HG03095 (cell line): ENCODE results near the gene CDH13.

ENCODE experiments used
- ATAC-seq: cut with Tn5 transposase; IDR thresholded peaks from one replicate; pipeline ENCODE4 v1.9.1; 2021; ENCODE audit warnings: moderate library complexity; ENCODE audit not compliant: unreplicated experiment

Gene CDH13

DNA sequence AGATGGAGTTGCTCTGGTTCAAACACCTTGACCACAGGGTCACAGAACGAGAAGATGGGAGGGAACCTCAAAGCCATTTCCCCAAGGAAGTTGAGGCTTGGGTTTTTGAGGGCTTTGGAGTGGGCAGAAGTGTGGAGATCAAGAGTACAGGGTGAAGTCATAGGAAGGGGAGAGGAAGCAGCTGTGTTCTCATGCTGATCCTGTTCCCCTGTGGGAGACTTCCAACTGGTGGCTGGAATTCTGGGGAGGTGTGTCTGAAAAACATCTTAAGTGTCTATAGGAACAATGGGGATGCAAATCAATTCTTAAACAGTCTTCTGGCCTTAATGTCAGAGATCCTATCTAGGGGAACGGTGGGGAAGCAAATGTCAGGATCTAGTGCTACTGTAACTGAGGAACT lies 1142.2 kb downstream of the CDH13 start:
- ATAC-seq = no peak

DNA sequence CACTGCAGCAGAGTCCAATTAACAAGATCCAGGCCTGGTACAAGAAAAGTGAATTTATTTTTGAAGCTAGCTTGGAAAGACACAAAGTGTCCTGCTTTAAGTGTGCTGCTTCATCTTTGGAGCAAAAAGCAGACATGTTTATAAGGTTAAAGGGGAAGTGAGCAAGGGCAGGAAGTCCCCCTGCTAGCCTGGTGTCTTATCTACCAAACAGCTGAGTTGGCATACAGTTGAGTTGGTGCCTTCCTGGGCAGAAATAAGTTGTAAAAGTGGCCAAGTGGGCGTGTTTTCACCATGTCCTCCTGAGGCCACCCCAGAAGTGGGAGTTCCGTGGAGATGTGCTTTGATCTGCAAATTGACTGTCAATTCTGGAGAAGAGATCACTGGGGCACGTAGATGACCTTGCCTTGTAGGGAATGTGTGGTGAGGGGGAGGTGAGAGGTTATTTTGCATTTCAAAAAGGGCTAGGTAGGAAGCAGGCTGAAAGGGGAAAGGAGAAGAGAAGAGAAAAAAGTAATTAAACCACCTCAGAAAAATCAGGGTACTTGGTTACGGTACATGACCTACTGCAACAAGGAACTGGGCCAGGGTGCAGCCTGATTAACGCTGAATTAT lies 1142.7 kb downstream of the CDH13 start:
- ATAC-seq = no peak

DNA sequence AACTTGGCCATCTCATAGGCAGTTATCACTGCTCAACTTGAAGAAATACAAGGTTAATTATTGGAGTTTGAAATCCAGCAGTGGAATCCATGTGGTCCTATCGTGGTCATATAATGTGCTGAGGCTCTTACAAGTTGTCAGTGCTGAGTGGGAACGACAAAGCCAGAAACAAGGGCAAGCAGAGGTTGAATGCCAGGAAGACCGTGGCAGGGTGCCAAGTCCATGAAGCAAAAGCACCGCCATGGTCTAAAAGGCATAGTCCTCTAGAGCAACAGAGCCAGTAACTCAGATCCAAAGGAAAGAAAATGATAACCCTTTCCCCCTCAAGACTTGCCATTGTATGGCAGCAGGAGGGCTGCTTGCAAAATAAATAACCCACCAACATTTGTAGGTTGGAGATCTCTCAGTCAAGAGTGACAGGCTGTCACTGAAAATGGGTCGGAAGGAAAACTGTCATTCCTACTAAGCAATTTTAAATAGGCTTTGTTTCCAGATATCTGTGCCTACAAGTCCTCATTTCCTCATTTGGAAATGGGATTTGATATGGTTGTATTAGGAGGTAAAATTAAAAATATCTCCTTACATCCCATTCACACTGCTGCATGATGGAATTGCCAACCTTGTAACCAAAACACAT lies 1144.7 kb downstream of the CDH13 start:
- no peak for ATAC-seq

DNA sequence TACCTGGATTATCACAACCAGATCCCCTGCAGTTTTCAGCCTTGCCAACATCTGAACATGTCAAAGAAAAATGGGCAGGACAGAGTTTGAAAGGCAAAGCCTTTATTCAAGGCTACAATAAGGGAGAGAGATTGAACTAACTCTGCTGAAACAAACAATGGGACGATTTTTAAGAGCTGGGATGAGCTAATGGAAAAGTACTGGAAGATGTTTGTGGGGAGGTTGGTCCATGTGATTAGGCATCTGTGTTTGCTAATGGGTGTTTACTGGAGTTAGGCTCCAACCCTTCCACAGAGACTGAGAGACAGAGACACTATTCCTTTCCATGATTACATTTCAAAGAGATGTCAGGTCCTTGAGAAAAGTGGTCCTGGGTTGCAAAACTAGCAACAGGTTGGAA lies 1146.0 kb downstream of the CDH13 start:
- ATAC-seq = no peak

DNA sequence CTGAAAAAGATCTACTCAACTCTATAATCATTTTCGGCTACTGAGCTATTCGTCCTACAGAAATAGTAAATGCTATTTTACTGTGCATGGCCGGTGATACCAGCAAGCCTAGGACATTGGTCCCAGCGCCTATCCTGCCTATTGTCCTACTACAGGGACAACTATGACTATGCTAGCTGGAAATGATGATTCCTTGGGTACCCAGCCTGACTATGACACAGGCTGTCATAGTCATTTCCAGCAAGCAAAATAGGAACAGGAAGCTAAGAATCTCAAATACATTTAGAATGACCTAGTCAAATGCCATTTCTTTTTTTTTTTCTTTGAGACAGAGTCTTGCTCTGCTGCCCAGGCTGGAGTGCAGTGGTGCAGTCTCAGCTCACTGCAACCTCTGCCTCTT lies 1147.3 kb downstream of the CDH13 start:
- ATAC-seq = no peak

DNA sequence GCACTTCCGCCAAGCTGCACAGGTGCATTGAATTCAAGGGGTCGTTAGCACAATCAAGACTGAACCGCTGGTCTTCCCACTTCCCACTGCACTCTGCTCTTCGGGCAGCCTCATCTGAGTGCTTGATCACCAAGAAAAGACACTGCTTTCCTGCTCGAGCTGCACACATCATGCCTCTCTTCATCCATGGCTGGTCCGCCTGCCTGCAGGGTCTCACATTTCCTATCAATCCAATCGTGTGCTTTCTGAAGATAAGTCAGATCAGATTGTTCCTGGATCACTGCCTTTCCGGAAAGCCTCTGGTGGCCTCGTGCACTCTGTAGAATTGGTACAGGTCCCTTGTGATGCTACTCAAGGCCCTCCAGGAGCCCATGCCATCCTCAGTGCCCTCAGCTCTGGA lies 1150.2 kb downstream of the CDH13 start:
- ATAC-seq = no peak

DNA sequence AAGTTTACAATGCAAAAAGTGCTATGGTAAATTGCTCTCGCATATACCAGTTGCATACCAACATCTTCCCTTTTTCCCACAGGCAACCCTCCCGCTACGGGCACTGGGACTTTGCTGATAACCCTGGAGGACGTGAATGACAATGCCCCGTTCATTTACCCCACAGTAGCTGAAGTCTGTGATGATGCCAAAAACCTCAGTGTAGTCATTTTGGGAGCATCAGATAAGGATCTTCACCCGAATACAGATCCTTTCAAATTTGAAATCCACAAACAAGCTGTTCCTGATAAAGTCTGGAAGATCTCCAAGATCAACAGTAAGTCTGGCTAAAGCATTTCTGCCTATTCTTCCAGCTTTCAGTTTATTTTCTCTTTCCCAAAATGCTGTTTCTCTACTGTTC lies 1153.1 kb downstream of the CDH13 start:
- ATAC-seq = no peak

DNA sequence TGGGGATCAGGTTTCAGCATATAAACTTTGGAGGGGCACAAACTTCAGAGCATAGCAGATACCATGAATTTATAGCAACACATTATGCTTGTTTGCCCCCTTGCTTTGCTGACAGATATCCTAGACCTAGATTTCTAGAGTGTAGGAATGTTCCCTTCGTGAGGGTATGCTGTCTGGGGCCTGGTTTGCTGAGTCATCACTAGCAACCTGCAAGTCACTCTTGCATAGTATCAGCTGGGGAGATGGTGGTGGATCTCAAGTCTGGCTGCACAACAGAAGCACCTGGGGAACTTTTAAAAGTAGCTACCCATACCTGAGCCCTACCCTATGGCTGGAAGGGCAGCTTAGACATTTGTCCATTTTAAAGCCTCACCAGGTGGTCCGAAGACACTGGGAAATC lies 1158.7 kb downstream of the CDH13 start:
- no peak for ATAC-seq

DNA sequence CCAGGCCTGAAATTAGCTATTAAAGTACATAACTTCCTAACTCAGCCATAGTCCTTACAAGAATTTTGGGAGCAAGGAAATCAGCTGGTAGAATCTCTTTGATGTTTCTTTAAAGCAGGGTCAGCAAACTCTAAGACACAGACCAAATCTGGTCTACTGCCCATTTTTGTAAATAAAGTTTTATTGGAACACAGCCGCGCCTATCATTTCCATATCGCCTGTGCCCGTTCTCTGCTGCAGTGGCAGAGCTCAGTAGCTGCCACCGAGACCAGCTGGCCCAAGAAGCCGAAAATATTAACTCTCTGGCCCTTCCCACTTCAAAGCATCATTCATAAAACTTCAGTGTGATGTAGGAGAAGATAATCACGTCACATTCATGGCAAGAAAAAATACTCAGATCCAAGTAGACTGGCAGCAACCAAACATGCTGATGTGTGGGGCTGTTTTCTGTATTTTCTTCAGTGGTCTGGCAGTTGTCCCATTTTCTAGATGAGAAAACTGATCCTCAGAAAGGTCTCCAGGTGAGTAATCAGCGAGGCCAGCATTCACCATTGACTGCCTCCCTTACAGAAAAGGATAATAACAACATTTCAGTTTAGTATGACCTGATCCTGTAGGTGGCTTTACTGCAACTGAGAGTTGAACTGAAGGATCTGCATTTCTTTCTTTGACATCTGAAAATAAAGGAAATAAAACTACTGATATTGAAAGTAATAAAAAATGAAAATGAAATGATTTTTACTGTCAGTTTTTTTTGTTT lies 1163.1 kb downstream of the CDH13 start:
- ATAC-seq = no peak

DNA sequence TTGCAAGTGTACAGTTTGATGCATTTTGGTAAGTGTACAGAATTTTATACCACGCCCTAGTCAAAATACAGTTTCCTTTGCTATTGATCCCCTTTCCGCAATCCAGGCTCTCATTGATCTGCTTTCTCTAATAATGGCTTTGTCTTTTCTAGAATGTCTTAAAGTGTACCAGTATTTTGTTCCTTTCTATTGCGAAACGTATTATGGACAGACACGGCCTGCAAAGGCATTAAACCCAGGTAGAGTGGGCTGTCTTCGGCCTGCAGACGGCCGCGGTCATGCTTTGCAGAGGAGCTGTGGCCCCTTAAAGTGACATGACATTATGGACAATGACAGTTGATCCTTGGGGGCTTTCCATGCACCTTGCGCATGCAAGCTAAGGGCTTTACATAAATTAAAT lies 1165.1 kb downstream of the CDH13 start:
- ATAC-seq = no peak

DNA sequence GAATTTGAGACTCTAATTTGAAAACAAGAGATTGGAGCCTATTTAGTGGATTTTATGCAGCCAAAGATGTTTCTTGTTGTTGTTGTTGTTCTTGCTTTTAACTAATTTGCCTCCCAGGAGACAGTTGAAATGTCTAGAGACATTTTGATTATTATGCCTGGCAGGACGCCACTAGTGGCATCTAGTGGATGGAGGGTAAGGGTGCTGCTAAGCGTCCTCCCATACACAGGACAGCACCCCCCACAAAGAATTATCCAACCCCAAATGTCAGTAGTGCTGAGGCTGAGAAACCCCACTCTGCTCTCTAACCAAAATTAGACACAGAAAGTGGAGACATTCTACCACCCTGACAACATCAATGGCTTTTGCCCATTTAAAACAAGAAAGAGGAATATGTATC lies 1165.6 kb downstream of the CDH13 start:
- no peak for ATAC-seq

DNA sequence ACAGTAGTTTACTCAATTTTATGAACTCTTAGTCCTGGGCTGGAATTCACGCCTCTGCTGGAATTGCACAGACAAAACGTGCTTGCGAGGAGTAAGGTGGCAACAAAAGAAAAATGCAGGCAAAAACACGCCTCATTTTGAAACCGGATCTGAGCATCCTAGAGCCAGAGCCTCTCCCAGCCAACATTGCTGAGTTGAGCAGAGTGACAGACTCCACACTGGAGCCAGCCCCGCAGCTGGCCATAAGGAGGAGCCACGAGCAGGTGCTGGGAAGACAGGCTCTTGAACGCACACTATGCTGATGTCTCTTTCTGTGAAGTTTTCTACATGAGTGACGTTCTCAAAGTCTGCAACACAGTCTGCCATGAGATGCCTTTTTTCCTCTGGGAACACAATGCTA lies 1166.4 kb downstream of the CDH13 start:
- no peak for ATAC-seq

DNA sequence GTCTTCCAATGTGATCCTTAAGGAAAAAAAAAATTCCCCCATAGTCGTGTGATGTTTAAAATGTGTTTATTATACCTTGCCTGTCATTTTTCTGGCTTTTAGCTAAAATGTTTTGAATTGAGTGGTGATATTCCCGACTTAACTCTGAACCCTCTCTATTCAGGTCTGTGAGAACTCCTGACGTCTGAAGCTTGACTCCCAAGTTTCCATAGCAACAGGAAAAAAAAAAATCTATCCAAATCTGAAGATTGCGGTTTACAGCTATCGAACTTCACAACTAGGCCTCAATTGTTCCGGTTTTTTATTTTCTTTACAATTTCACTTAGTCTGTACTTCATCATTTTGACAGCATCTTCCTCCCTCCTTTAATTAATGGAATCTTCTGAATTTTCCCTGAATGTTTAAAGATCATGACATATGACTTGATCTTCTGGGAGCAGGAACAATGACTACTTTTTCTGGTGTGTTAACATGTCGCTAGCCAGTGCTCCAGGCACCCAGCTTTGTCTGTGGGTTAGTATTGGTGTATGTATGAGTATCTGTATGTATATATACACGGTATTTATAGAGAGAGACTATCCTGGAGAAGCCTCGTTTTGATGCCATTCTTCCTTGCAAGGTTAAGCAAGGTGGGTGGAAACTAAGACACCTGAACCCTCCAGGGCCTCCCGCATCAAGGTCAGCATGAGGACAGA lies 1168.2 kb downstream of the CDH13 start:
- ATAC-seq = no peak

DNA sequence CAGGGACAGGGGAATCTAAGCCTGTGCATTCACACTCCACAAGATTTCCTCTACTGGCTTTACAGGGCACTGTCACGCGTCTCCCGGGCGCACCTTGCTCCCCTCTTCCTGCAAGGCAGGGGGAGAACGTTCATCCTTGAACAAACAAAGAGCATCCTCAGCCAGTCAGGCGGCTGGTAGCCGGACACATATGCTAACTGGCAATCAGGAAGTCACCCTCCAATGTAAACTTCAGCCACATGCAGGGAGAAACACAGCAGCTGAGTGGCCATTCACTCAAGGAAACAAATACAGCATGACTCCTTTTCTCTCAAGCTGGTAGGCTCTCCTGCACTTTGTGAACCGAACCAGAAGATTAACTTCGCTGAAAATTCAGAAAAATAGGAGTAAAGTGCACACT lies 1170.2 kb downstream of the CDH13 start:
- ATAC-seq = no peak

DNA sequence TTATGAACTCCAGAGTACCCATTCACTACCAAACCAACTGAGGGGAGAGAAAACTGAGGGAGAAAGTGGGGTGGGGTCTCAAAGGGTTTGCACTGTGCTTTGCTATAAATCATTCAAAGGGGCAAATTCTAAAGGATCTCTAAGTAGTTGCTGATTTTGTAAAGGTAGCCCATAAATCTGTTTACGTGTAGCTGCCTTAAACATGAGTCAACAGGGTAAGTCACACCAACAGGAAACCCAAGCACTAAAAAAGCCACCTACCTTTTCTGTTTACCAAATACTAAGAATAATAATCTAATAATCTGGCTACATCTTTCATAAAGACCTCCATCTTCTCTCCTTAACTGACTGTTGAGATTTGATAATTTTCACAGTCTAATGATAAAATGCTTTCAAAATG lies 1172.6 kb downstream of the CDH13 start:
- ATAC-seq = no peak

DNA sequence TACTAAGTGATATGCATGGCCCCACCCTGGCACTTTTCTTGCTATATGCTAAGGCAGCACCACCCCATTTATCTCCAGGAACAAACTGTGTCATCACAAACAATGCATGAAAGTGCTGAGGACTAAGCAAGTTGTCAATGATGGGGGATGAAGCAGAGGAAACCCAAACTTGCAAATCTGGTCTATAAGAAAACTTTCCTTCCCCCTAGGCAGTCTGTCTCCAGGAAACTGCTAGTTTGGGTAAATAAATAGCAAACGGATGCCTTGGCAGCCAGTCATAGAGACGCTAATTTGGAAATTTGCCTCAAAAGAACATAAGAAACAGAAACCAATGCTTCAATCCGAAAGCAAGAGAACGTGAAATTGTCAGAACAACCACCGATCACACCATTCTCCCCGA lies 1175.4 kb downstream of the CDH13 start:
- no peak for ATAC-seq

DNA sequence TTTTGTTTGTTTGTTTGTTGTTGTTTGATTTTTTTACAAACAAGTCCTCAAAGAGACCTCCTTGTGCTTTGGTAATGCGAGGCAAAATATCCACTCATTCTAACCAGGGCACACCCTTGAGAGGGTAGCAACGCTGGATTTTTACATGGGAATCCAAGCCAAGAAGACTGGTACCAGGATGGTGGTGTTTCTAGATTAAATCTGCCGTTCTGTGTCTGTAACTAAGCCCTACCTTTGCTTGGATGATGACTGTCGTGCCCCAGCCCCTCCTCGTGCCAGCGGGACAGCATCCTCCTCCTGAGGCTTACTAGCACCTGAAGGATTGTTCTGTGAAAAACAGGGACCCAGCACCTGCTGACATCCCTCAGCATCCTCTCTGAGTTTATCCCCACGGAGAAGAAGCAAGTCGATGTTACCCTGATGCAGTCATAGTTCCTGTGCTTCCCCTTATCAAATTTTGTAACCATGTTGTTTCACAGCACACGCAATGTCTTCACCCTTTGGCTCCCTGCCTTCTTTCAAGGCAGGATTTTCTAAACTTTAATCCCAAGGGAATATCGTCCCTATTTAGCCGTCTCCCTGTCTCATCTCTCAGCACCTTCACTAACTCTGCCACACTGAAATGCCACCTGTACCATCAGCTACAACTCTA lies 1175.9 kb downstream of the CDH13 start:
- no peak for ATAC-seq

DNA sequence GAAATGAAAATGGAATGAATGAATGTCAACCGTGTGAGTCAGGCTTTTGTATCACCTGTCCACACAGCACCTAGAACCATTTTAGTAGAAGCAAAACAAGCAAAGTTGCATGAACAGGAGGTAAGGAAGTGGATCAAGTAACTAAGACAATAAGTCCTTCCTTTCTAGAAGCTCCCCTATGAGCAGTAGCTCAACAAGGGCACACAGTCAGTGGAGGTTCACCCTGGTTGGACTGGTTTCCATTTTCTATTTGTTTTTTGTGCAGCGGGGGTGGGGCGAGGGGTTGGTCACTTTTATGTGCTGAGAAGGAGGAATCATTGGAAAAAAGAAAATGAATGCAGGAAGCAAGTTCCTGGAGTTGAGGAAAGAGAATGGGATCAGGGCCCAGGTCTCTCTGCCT lies 1177.0 kb downstream of the CDH13 start:
- no peak for ATAC-seq

DNA sequence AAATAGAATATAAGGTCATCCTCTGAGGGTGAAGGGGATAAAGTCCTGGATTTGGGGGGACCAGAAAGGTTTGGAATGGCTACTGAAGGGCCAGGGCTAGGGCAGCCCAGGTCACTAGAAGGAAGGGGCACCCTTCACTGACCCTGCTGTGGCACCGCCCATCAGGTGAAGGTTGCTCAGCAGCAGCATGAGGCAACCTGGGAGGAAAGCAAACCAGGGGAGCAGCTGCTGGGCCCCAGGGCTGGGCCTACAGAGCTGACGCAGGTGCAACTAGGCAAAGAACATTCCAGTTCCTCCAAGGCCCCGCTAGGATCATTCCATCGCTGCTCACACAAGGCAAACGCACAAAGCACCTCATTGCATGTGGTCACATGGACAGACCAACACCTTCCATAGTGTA lies 1177.6 kb downstream of the CDH13 start:
- no peak for ATAC-seq

DNA sequence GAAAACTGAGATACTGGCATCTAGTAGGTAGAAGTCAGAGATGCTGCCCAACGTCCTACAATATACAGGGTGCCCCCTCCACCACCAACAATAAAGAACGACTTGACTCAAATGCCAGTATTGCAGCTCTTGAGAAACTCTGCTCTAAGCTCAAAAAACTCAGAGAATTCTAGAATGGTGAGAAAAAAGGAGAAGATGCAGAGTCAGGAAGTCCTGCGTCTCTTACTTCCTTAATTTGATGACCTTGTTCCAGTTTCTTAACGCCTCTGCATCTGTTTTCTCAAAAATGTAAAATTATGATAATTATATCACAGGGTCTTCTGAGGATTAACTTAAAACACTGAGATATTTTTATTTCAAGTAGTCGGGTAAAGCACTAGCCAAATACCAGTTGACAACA lies 1179.3 kb downstream of the CDH13 start:
- no peak for ATAC-seq

DNA sequence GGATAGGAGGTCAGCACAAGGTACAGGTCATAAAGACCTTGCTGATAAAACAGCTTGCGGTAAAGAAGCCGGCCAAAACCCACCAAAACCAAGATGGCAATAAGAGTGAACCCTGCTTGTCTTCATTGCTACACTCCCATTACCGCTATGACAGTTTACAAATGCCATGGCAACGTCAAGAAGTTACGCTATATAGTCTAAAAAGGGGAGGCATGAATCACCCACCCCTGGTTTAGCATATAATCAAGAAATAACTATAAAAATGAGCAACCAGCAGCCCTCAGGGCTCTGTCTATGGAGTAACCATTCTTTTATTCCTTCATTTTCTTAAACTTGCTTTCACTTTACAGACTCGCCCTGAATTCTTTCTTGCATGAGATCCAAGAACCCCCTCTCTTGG lies 1180.0 kb downstream of the CDH13 start:
- no peak for ATAC-seq
